ENCODE results near the gene APLNR.

The APLNR gene

DNA sequence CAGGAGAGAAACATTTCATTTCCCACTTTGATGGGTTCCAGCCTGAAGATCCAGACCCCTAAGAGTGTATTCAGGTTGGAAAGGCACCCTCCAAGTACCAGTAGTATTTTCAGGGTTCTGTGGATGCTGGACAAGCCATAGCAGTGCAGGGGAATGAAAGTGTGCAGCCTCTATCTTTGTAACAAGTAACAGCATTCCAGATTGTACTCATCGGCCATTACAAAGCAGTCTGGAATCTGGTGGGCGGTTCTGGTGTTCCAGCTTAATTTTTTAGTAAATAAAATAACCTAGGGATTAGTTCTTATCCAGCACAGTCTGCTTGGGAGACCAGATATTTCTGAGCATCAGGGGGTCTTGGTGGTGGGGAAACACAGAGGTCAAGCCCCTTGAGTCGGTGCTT lies 22.6 kb downstream of the APLNR start:
- DNase-seq, result peak; percentile 40

DNA sequence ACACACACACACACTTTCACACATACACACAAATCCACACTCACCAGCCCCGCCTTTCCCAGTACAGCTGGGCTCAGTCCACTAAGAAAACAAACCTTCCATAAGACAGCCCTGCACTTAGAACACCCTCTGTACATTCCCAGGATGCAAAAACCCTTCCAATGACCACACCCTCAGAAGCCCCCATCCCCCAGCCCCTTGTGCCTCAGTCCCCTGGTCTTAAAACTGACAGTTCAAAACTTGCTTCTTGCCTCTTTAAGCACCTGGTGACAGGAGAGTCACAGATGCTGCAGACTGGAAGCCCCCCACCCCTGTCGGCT lies 23.0 kb downstream of the APLNR start:
- peak; percentile 26 for DNase-seq

DNA sequence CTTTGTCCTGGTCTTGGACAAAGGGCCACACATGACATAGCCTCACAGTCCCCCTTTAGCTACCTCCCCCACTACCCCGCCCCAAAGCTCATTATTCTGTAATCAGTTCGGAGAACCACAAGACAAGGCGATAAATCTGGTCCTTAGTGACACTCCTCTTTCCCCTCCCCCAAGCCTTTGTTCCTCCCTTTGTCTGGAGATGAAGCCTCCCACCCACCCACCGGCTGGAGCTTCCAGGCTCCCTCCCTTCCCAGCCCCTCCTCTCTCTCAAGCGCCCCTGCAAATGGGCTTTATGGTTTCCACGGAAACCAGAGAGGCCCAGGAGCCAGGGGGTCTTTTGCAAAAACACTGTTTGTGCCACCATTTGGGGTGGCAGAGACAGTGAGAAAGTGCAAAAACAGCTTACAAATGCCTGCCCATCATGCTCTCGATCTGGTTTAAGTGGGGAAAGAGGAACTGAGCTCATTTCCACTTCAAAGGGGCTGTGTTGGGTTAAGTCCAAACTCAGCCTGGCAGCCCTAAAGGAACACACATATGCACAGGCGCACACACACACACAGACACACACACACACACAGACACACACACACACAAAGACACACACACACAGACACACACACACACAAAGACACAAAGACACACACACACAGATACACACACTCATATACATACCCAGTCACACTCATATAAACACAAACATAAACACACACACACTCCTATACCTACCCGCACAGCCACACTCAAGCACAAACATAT lies 23.5 kb downstream of the APLNR start:
- DNase-seq, result peak; percentile 57

DNA sequence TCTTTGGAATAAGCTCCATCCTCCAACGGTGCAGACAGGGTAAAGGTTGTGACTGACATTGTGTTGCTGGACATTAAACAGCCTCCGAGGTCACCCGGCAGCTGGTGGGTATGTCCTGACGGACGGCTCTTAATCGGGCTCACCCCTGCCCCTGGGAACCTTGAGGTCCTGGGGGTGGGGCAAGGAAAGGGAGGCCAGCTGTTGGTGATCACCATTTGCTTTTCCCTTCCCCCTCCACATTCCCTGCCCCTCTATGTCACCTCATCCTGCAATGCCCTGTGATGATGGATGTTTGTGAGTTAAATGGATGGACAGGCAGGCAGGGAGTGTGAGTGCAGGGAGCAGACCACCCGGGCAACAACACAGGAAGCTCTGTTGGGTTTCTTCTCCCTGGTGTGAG lies 26.3 kb downstream of the APLNR start:
- DNase-seq, result peak; percentile 46

DNA sequence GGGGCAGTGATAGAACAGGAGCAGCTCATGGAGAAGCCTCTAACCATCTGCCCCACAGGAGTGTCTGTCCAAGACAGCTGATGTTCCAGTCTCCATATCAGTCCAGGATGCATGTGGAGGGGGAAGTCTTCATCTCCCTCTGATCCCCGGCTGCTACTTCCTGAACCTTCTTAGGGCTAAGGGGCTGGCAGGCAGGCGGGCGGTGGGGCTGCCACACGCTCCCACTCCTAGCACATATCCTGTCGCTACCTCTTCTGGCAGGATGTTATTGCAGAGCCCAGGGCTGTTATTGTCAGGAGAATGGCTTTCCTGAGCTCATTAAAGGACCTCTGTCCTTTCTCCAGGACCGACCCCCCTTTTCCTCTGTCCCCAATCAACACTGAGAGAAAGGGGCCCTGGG lies 29.9 kb downstream of the APLNR start:
- no peak for DNase-seq

DNA sequence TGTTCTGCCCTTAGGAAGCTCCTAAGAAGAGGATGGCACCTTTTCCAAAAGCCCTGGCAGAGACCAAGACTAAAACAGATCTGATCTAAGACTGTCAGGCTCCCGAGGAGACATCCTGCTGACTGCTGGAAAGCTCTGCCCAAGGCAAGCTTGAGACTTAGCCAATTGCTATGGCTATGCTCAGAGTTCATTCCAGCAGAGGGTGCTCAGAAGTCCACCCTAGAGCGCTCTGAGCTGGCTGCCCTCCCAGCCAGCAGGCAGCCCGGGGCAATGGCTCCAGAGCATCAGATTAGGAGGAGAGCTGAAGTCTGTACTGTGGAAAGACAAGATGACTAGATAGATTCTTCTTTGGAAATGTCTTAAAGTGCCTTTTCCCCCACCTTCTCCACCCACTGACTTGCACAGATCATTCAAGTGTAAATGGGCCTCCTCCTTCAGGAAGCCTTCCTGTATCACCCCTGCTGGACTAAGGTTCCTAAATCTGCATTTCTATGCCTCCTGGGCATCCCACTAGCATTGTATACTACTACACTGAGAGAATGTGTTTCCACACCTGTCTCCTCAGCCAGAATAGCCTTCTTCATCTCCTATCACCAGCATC lies 31.9 kb downstream of the APLNR start:
- no peak for DNase-seq

DNA sequence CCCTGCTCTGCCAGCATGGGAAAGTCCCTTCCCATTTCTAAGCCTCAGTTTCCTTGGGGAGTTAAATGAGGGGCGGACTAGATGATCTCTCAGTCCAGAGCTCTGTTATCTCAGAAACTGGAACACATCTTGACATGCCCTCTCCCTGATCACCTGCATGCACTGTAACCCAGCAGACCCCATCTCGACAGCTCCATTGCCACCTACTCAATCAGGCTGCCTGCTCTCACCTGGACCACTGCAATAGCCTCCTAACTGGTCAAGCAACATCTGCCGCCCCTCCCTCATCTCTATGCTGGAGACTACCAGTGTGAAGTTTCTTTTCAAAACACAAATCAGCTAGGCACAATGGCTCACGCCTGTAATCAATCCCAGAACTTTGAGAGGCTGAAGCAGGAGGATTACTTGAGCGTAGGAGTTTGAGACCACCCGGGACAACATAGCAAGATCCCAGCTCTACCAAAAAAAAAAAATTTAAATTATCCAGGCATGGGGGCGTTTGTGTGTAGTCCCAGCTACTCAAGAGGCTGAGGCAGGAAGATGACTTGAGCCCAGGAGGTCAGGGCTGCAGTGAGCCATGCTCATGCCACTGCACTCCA lies 33.1 kb downstream of the APLNR start:
- no peak for DNase-seq

DNA sequence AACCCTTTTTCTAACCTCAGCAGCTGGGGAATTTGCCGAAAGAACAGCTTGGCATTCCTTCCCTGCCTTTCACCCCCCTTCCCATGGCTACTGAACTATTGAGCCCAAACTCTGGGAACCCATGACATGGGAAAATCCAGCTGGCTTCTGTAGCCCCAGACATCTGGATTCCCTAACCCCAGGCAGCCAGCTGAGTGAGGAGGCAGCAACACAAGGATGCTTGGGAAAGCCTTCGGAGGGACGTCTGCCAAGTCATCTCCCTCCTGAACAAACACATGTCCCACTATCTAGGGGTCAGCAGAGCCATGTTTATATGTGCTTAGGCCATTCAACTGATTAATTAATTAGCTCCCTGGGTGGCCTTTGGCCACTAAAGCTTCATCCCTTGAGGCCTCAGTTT lies 33.7 kb downstream of the APLNR start:
- DNase-seq, result peak; percentile 86

DNA sequence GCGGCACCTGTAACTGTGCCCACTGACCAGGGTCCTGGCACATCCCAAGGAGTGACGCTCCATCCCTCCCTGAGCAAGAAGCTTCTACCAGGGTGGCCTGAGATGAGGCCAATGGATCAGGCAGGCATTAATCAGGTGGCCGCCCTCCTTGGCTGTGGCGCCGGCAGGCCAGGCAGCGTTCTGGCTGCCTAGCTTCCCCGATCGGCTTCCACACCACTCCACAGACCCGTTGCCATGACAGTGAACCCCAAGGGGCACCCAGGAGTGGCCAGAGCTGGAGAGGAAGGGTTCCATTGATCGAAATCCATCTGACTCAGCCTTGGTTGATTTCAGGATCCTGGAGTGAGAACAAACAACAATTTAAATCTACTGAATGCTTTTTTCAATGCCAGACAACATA lies 34.8 kb downstream of the APLNR start:
- DNase-seq, result no peak

DNA sequence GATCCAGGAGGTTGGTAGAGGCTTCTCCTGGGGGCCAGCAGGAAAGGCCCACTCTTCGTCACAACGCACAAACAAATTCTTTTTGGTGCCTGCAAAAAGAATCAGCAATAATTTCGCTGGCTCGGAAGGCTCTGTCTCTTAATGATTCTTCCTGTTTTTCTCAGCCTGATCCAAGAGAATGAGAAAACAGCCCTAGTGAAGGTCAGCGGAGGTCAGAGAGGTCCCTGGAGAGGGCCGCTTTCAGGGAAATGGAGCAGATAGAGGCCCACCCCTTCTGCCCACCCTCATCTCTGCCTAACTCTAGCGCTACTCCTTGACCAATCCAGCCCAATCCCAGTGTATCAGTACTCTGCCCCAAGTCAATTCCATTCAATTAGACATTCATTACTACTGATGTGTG lies 36.1 kb downstream of the APLNR start:
- no peak for DNase-seq

DNA sequence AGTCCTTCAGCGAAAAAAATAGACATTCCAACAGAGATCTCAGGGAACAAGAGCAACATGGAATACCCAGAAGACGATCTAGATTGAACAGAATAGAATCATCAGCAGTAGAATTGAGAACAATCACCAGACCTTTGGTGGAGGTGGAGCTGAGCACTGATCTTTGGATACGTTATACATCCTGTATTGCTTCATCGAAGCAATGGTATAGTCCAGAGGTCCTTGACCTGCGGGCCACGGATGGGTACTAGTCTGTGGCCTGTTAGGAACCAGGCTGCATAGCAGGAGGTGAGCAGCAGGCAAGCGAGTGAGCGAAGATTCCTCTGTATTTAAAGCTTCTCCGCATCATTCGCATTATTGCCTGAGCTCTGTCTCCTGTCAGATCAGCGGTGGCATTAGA lies 37.7 kb downstream of the APLNR start:
- no peak for DNase-seq

DNA sequence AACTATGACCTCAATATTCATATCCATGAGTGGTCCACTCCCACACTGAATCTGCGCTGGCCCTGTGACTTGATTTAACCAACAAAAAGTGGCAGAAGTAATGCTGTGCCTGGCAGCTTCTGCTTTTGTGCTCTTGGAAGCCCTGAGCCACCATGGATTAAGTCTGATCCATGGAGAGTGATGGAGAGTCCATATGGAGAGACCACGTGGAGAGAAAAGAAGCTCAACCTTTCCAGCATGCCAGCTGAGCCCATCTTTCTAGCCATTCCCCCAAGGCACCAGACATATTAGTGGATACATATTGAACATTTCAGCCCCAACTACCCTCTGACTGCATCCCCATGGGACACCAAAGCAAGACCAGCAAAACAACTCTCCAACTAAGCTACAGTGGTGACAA lies 39.3 kb downstream of the APLNR start:
- DNase-seq, result no peak

DNA sequence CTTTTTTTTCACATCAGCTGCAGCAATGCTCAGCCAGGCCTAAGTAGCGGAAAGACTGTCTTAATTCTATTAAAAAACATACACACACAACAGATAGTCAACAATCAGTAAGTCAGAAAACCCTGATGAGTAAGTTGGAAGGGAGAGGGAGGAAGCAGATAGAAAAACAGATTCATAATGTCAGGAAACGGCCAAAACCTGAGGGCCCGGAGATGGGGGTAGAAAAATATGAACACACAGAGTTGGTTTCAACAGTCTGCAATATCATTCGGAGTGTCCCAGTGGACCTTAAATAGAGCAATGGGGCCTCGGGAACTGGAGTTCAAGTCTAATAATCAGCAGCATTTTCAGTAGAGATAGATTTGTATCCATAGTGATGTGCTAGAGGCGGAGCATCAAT lies 40.5 kb downstream of the APLNR start:
- DNase-seq, result peak; percentile 54

DNA sequence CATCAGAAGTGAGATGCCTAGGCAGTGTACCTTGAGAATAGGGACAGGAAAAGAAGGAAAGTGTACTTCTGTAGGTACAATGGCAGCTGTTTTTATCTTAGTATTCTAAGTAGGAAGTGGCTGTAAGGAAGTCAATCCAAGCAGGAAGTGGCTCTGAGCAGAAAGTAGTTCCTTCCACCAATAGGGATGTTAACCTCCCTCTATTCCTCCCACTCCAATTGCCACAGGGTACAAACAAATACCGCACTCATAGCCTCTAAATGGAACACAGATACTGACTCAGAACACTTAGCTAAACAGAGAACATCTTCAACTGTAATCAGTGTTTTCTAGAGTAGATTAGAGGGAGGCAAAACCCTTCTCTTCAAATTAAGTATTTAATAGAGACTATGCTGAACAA lies 44.7 kb downstream of the APLNR start:
- no peak for DNase-seq

DNA sequence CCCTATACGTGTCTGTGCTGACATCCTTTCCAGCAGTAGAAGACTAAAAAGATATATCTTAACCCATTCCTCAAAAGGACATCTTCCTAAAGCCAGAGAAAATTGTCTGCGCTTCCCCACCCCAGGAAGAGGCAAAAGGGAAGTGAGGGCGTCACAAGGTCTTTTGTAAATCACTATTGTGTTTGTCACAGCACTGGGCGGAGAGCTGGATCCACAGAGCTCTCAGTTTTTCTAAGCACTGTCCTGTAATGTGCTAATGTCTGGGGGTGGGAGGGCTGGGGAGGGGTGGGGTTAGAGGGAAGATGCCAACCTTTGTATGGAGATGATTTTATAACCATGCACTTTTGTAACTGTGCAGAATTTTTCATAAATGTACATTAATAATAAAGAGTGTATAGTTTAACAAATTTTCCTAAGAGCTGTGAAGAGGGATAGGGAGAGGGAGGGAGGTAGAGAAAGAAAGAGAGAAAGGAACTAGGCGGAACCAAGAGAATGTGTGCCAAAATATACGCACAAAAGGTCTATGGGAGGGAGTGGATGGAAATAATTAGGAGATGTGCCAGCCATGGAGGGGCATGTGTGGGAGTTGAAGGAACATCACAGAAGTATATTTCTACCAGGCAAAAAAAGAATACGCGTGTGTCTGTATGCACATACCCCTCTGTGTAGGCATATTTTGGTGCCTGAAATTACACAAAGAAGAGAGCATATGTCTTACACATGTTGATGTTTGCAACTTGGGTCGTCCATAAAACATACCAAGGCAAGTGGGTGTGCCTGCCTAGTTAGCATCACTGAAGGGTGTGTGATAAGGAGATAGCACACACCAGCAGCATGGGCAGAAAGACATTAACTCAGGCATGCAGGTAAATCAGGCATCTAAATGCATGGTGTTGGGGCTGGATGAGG lies 45.5 kb downstream of the APLNR start:
- no peak for DNase-seq

DNA sequence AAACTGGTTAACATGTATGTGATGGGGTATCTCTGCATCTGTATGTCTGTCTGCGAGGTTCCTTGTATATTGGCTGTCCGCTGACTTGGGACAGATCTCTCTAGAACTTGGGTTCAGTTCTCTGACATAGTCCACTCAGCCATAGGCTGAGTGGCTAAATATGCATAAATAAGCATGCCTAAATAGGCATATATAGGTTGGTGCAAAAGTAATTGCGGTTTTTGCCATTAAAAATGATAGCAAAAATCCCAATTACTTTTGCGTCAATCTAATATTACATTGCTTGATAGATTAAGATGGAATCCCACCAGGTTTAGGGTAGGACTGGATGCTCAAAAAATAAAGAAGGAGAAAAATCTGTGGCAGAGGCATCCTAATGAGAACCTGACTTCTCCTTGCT lies 46.5 kb downstream of the APLNR start:
- no peak for DNase-seq

Data from right hindlimb (tissue), 1 donor.